Raji (cell line): ENCODE results near the gene CFAP221.

Experiments used
- POLR2A ChIP-seq: IDR thresholded peaks from 2 replicates; pipeline ENCODE4 v1.6.1; 2011; ENCODE audit warnings: low read depth, low read length, control low read depth; ENCODE audit not compliant: insufficient read depth

CFAP221 gene

GRCh38 chr2:119692310-119692709 lies 148.1 kb downstream of the CFAP221 start:
- TF ChIP-seq POLR2A = no peak

- no peak for TF ChIP-seq POLR2A
These were observed 148.7 kb downstream of the CFAP221 start for GRCh38 chr2:119692954-119693353.

DNA sequence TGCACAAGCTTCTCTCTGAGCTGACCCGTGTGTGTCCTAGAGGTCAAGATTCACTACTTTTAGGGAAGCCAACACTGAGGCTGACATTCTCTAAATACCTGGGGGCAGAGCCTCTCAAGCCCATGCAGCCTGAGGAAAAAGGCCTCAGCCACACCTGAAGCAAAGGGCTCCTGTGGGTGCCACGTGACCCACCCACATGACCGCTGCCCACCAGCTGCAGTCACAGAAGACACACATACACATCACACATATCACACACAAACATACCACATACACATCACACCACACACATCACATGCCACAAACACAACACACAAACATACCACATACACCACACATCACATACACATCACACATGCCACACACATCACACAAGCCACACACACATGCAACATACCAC lies 149.3 kb downstream of the CFAP221 start:
- no peak for TF ChIP-seq POLR2A

DNA sequence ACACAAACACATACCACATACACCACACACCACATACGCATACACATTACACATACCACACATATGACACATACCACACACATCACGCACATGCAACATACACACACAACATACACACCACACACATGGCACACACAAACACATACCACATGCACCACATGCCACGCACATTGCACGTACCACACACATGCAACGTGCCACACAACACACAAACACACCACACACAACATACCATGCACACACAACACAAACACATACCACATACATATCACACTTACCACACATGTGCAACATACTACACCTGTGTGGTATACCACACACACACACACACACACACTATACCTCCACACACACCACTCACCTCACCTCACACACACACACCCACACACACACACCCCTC lies 149.7 kb downstream of the CFAP221 start:
- TF ChIP-seq POLR2A = no peak

GRCh38 chr2:119694470-119694844 lies 150.2 kb downstream of the CFAP221 start:
- TF ChIP-seq POLR2A = no peak

- TF ChIP-seq POLR2A = no peak
These were observed 150.7 kb downstream of the CFAP221 start for GRCh38 chr2:119694845-119695521.

DNA sequence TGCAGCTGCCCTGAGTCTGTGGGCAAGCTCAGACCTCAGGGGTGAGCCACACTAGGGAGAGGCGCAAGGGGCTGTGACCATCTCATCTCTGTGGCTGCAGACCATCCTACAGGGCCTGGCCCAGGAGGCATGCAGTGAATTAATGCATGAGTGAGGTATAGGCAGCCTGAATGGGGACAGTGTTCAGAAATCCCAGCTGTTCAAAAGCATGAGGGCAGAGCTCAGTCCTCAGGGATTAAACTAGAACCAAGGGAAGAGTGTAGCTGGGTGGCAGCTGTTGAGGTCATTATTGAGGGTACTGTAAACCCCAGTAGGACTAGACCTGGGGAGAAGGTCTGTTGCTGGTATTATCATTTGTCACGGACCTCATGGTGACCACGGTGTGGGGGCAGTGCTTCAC lies 151.8 kb downstream of the CFAP221 start:
- TF ChIP-seq POLR2A = no peak

- TF ChIP-seq POLR2A = no peak
These were observed 152.3 kb downstream of the CFAP221 start for GRCh38 chr2:119696494-119697030.

- no peak for TF ChIP-seq POLR2A
These were observed 153.2 kb downstream of the CFAP221 start for GRCh38 chr2:119697290-119698020.

GRCh38 chr2:119698246-119698645 lies 154.0 kb downstream of the CFAP221 start:
- TF ChIP-seq POLR2A = no peak

DNA sequence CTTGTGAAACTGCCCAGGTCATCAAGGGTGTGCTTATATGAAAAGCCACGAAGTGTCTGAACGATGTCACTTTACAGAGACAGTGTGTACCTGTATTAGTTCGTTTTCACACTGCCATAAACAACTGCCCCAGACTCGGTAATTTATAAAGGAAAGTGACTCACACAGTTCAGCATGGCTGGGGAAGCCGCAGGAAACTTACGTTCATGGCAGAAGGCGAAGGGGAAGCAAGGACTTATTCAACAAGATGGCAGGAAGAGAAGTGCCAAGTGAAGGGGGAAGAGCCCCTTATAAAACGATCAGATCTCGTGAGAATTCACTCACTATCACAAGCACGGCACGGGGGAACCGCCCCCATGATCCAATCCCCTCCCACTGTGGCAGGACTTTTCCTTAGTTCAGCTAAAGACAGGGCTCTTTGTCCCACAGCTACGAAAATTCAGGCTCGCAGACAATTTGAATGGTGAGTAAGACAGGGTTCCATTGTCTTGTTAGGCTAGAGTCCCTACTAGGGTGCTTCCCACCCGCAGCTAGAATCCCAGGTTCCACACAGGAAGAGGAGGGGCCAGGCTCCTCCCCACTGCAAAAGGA lies 154.9 kb downstream of the CFAP221 start:
- no peak for TF ChIP-seq POLR2A

- no peak for TF ChIP-seq POLR2A
These were observed 156.6 kb downstream of the CFAP221 start for GRCh38 chr2:119700866-119701265.

DNA sequence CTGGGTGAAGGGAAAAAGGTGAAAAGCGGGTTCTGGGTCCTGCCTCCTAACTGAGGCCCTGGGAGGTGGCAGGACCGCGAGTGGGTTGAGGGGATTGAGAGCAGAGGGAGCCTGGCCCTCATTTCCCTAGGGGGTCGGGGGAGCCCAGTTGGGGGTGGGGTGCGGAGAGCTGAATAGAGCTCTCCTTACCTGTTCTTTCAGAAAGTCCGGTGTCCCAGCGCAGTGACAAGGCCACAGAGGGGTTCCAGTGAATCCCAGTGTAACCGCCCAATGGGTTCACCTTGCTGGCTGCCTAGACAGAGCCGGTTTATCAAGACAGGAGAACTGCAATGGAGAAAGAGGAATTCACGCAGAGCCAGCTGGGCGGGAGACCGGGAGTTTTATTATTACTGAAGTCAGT lies 157.1 kb downstream of the CFAP221 start:
- no peak for TF ChIP-seq POLR2A

GRCh38 chr2:119702203-119702917 lies 158.1 kb downstream of the CFAP221 start:
- TF ChIP-seq POLR2A = no peak

GRCh38 chr2:119702918-119703401 lies 158.7 kb downstream of the CFAP221 start:
- TF ChIP-seq POLR2A = no peak
